Activated naive CD8-positive, alpha-beta T cell (primary cell): ENCODE results near the gene CACNA2D4.

Experiments
- H3K27ac Mint-ChIP-seq: one replicate; pipeline ENCODE4 v1.8.0; 2021; ENCODE audit warnings: mixed read lengths
- H3K27me3 Mint-ChIP-seq: one replicate; pipeline ENCODE4 v1.8.0; 2021; ENCODE audit warnings: mixed read lengths
- H3K36me3 Mint-ChIP-seq: one replicate; pipeline ENCODE4 v1.8.0; 2021; ENCODE audit warnings: mixed read lengths
- H3K4me1 Mint-ChIP-seq: one replicate; pipeline ENCODE4 v1.8.0; 2021; ENCODE audit warnings: low read depth, mixed read lengths
- H3K4me3 Mint-ChIP-seq: one replicate; pipeline ENCODE4 v1.8.0; 2021; ENCODE audit warnings: mild to moderate bottlenecking, mixed read lengths
- H3K9me3 Mint-ChIP-seq: one replicate; pipeline ENCODE4 v1.8.0; 2021; ENCODE audit warnings: low read depth, mixed read lengths

CACNA2D4 gene

GRCh38 chr12:1814266-1814665 is 104.2 kb downstream of the CACNA2D4 start:
- H3K4me1 Mint-ChIP-seq: peaks cover 11% of the 10 kb centered on the region
- no peak overlapping the region for H3K4me3 Mint-ChIP-seq
- H3K36me3 Mint-ChIP-seq: no peaks in the 10 kb centered on the region
- H3K27ac Mint-ChIP-seq: no peak overlapping the region
- no peaks in the 10 kb centered on the region for H3K9me3 Mint-ChIP-seq
- H3K27me3 Mint-ChIP-seq: no peaks in the 10 kb centered on the region

DNA sequence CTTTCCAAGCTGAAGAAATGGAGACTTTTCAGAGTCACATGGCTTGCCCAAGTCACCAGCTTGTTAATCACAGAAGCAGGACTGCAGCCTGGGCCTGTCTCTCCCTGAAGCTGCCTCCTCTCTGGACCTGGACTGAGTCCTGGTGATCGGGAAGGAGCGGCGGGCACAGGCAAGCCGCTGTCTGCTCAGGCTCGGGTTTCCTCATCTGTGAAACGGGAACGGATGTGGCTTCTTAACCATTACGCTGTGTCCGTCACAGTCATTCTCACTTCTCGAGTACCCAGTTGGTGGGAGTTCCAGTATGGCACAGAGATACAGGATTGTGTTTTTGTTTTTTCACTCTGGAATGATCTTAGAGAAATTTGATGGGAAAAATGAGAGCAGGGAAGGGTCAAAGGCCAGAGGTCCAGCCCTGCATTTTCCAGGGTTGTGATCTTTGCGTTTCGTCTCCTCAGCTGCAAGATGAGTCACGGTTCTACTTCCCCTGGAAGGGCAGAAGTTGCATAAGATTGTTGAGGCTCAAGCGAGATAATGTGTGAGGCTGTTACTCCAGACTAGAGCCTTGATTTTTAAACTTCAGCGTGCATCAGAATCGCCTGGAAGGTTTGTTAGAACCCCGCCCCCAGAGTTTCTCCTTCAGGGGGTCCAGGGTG is 105.7 kb downstream of the CACNA2D4 start:
- no peaks in the 10 kb centered on the region for H3K9me3 Mint-ChIP-seq
- H3K27ac Mint-ChIP-seq: no peak overlapping the region
- no peak overlapping the region for H3K4me3 Mint-ChIP-seq
- no peaks in the 10 kb centered on the region for H3K36me3 Mint-ChIP-seq
- H3K4me1 Mint-ChIP-seq: peaks cover 11% of the 10 kb centered on the region
- H3K27me3 Mint-ChIP-seq: no peaks in the 10 kb centered on the region

DNA sequence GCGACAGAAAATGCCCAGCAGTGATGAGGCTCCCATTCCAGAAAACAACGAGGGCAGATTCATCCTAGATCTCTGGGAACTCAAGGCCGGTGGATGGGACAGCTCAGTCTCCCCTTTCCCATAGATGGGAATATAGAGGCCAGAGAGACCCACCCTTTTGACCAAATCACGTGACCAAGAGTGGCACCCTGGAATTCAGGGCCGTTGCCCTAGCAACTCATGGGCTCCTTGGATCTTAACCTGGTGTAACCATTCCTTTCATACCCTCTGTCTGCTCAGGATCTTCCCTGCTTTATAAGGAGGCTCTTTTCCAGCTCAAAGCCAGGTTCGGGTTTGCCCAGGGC is 106.5 kb downstream of the CACNA2D4 start:
- H3K36me3 Mint-ChIP-seq: no peaks in the 10 kb centered on the region
- H3K4me1 Mint-ChIP-seq: peaks cover 11% of the 10 kb centered on the region
- no peak overlapping the region for H3K27ac Mint-ChIP-seq
- H3K27me3 Mint-ChIP-seq: no peaks in the 10 kb centered on the region
- no peak overlapping the region for H3K4me3 Mint-ChIP-seq
- no peaks in the 10 kb centered on the region for H3K9me3 Mint-ChIP-seq

DNA sequence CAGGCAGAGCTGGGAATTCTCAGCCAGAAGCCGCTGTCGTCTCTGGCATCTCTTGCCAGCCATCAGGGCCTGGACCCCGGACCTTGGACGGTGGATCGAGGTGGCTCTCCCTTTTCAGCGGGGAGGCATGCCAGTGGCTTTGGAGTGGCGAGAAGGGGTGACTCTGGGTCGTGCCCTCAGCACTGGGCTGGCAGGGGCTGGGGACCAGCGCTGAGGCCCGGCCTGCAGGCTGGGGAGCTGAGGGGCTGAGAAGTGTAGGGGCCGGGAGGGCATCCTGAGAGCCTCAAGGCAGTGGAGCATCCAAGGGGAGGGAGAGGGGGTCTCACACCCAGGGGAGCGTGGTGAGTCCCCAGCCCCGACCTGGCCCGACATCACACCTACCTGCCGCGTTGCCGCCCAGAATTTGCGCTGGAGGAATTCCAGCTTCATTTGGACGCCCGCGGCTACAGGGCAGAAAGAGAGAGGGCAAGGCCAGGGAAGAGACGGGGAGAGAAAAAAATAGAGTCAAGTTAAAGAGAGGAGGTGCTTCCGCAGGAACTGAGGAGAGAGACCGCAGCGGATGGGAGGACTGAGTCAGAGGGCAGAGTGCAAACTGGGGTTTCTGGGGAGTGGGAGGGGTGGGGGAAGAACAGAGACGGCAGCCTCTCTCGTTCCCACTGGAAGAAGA is 107.0 kb downstream of the CACNA2D4 start:
- H3K9me3 Mint-ChIP-seq: no peaks in the 10 kb centered on the region
- no peak overlapping the region for H3K27ac Mint-ChIP-seq
- H3K36me3 Mint-ChIP-seq: no peaks in the 10 kb centered on the region
- peaks cover 11% of the 10 kb centered on the region for H3K4me1 Mint-ChIP-seq
- no peaks in the 10 kb centered on the region for H3K27me3 Mint-ChIP-seq
- peak overlapping the region; percentile 51 for H3K4me3 Mint-ChIP-seq

GRCh38 chr12:1810931-1811280 is 107.5 kb downstream of the CACNA2D4 start:
- Mint-ChIP-seq H3K9me3 (no peaks in the 10 kb centered on the region), H3K36me3 (no peaks in the 10 kb centered on the region), H3K27ac (peak overlapping the region; percentile 46), H3K27me3 (no peaks in the 10 kb centered on the region), H3K4me3 (peak overlapping the region; percentile 51), H3K4me1 (peaks cover 11% of the 10 kb centered on the region)

DNA sequence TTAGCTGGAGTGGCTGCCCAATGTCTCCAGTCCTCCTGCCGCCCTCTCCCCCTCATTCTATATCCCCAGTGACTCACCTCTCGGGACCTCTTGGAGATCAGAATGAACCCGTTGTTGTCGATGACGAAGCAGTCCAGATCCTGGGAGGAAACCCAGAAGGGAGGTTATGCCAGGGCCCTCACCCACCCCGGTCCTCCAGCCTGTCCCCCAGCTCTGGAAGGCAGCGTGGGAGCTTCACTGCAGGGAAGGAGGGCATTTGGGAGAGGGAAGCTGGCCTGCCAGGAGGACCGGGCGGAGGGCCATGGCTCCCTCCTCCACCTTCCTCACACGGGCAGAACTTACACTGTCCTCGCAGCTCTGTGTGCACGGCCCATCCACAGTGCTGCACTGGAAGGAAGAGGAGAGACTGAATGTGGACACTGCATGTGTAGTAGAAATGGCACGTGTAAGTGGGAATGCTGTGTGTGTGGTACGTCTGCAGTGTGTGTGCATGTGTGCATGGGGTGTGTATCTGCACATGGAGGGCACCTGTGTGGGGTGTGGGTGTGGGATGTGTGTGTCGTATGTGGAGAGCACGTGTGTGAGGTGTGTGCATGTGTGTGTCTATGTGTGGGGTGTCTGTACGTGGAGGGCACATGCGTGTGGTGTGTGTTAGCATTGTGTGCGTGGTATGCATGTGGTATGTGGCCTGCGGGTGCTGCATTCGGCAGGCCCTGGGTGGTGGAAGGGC is 108.1 kb downstream of the CACNA2D4 start:
- Mint-ChIP-seq H3K27me3 (no peaks in the 10 kb centered on the region), H3K27ac (peak overlapping the region; percentile 69), H3K4me3 (peak overlapping the region; percentile 11), H3K36me3 (no peaks in the 10 kb centered on the region), H3K4me1 (peaks cover 11% of the 10 kb centered on the region), H3K9me3 (no peaks in the 10 kb centered on the region)

DNA sequence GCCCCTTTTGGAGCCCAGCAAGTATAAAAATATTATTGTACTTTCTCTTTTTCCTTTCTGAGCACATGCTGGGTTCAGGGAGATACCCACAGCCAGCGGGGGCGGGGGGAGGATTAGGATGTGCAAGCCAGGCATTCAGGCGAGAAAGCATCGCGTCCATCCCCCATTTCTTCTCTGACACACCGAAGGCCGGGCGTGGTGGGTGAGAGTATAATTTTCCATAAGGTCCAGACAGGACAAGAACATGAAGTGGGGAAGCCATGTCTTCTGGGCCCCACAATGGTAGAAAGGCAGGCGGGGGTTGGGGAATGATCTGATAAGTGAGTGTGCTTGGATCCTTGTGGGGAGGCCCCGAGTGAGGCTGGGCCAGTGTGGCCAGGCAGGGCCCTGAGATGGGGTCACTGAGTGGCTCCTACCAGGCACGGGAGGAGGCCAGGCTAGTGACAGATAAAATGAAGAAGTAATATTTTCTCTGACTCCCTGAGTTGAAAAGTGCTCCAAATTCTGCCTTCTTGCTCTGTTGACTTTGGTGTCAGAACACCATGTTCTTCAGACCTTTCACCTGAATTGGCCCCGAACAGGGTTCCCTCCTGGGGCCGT is 108.8 kb downstream of the CACNA2D4 start:
- Mint-ChIP-seq H3K36me3 (no peaks in the 10 kb centered on the region), H3K9me3 (no peaks in the 10 kb centered on the region), H3K27me3 (no peaks in the 10 kb centered on the region), H3K4me3 (no peak overlapping the region), H3K4me1 (peaks cover 12% of the 10 kb centered on the region), H3K27ac (no peak overlapping the region)

- no peaks in the 10 kb centered on the region for H3K27me3 Mint-ChIP-seq
- no peak overlapping the region for H3K4me3 Mint-ChIP-seq
- no peak overlapping the region for H3K27ac Mint-ChIP-seq
- no peaks in the 10 kb centered on the region for H3K9me3 Mint-ChIP-seq
- peaks cover 16% of the 10 kb centered on the region for H3K4me1 Mint-ChIP-seq
- no peaks in the 10 kb centered on the region for H3K36me3 Mint-ChIP-seq
These were observed 109.5 kb downstream of the CACNA2D4 start for GRCh38 chr12:1808798-1809480.

- no peaks in the 10 kb centered on the region for H3K27me3 Mint-ChIP-seq
- H3K27ac Mint-ChIP-seq: no peak overlapping the region
- H3K4me3 Mint-ChIP-seq: no peak overlapping the region
- H3K36me3 Mint-ChIP-seq: no peaks in the 10 kb centered on the region
- H3K4me1 Mint-ChIP-seq: peaks cover 16% of the 10 kb centered on the region
- no peaks in the 10 kb centered on the region for H3K9me3 Mint-ChIP-seq
These were observed 110.2 kb downstream of the CACNA2D4 start for GRCh38 chr12:1808036-1808797.

DNA sequence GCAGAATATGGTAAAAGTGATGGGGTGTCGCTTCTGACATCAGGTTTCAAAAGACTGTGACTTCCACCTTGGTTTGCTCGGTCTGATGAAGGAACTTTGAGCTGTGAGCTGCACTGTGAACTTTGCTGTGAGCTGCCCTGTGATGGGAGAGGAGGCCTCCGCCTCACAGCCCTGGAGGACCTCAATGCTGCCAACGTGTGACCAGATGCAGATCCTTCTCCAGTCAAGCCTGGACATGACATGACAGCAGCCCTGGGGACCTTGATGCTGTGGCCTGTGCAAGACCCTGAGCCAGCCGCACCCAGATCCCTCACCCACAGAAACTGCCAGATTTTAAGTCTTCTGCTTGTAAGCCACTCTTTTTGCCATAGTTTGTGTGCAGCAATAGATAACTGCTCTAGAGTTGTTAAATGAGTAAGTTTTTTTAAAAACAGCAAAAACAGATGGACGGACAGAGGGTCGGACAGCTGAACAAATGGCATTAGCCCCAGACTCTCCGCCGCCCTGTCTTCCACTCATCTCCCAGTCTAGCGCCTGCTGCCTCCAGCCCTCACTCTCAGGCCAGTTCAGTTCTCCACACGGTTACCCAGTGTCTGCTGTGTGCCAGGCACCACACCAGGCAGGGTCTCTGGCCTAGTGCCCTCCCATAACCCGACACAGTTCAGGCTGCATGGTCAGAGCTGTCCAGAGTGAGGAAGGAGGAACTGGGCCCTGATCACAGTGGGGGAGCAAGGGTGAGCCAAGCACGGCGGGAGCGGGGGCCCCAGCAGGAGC is 111.2 kb downstream of the CACNA2D4 start:
- Mint-ChIP-seq H3K4me1 (peaks cover 16% of the 10 kb centered on the region), H3K27me3 (no peaks in the 10 kb centered on the region), H3K36me3 (no peaks in the 10 kb centered on the region), H3K4me3 (no peak overlapping the region), H3K9me3 (no peaks in the 10 kb centered on the region), H3K27ac (no peak overlapping the region)

DNA sequence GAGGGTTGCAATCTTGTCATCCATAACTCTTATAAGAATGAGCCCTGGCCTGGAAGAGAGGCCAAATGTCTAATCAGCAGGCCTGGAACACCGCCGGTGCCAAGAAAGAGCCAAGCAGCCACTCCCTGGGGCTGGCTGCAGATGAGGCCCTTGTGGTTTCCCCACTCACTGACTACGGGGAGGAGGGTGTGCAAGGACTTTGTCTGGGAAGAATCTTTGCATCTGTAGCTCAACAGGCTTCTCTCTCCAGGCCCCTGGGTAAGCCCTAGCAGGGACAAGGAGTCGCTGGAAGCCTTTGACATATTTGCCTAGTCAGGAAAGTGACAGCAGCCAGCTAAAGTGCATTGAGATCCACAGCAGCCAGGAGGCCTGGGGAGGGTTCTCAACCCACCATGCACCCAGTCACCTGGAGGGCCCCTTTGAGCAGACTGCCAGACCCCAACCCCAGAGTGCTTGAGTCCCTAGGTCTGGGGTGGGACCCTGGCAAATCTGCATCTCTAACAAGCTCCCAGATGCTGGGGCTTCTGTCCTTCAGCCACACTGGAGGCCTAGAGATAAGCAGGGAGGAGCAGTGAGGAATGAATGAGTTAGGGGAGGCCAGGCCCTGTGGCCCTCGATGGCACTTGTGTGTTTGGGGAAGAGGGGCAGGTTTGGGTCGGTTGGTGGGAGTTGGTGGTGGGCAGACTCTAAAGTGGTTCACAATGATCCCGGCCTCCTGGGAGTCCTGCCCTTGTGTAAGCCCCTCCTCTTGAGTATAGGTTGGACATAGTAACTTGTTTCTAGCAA is 112.0 kb downstream of the CACNA2D4 start:
- Mint-ChIP-seq H3K27ac (no peak overlapping the region), H3K27me3 (no peaks in the 10 kb centered on the region), H3K9me3 (no peaks in the 10 kb centered on the region), H3K36me3 (no peaks in the 10 kb centered on the region), H3K4me3 (no peak overlapping the region), H3K4me1 (peaks cover 13% of the 10 kb centered on the region)

- Mint-ChIP-seq H3K4me1 (peaks cover 11% of the 10 kb centered on the region), H3K9me3 (no peaks in the 10 kb centered on the region), H3K27ac (no peak overlapping the region), H3K36me3 (no peaks in the 10 kb centered on the region), H3K27me3 (no peaks in the 10 kb centered on the region), H3K4me3 (no peak overlapping the region)
These were observed 112.9 kb downstream of the CACNA2D4 start for GRCh38 chr12:1805441-1806081.
